GF-D8 (cell line): ENCODE results near the gene C8A.

Experiments
- DNase-seq: peaks from one replicate; lab custom pipeline; 2025; lab: John Stamatoyannopoulos, UW

C8A gene

GRCh38 chr1:56927171-56927570 lies 72.6 kb downstream of the C8A start:
- DNase-seq = no peak

GRCh38 chr1:56927986-56928385 lies 73.4 kb downstream of the C8A start:
- DNase-seq = no peak

DNA sequence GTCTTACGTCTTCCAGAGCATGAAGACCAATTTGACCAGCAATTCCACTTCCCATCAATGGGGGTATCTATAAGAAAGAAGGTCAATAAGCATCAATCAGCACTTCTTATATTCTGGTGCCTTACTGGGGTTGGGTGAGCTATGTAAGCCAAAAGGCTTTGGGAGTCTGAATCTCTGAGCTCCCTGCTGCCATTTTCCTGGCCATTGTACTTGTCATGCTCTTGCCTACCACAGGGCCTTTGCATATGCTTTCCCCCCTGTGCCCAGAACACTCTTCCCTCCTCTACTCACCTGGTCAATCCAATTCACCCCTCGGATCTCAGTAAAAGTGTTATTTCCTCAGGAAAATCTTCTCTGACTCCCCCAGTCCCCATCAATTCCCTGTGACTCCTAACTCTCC lies 74.9 kb downstream of the C8A start:
- no peak for DNase-seq

DNA sequence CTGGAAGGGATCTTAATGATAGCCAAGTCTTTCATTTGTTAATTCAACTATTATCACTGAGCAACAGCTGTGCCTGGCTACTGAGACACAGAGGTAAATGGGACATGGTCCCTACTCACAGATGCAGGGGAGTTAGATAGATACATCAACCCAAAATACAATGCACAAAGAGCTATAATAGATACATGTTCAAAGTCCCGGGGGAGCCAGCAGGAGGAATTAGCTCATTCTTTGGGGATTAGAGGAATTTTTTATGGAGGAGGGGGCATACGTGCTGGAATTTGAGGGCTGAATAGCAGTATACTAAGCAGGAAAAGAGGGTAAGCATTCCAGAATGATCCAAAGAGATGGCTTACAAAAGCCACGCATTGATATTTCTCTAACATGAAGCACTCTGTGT lies 76.6 kb downstream of the C8A start:
- no peak for DNase-seq

- DNase-seq = no peak
Observed at GRCh38 chr1:56931686-56932085, 77.1 kb downstream of the C8A start.

GRCh38 chr1:56933161-56933560 lies 78.6 kb downstream of the C8A start:
- no peak for DNase-seq

GRCh38 chr1:56933606-56934005 lies 79.0 kb downstream of the C8A start:
- no peak for DNase-seq

DNA sequence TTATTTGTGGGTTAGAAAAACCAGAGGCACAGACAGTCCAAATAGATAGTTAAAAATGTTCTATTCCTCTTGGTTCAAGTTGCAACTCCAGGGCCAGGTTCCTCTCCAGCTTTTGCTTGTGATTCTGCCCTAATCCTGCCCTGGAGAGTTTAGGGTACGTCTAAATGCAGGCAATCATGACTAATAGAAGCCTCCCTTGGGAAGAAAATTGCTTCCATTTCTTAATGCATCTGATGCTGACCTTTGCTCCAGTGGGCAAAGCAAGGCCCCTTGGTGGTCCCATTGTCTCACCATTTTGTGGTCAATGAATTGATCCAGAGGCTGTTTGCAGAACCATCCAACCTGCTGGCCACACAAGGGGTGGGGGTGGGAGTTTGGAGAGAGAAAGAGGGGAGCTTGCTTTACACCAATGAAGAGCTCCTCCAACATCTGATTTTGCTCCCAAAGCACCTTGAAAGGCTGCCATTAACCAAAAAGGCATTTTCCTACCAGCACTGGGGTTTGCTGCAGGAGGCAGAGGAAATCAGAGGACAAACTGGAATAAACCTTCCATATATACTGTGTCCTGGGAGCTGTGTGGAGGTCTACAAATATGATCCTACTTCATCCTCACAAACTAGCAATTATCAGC lies 79.9 kb downstream of the C8A start:
- no peak for DNase-seq

GRCh38 chr1:56938646-56939045 lies 84.0 kb downstream of the C8A start:
- no peak for DNase-seq

- no peak for DNase-seq
Observed at GRCh38 chr1:56939209-56939608, 84.6 kb downstream of the C8A start.

- no peak for DNase-seq
Observed at GRCh38 chr1:56940039-56940438, 85.4 kb downstream of the C8A start.

GRCh38 chr1:56948403-56949023 lies 93.9 kb downstream of the C8A start:
- DNase-seq = no peak

- no peak for DNase-seq
Observed at GRCh38 chr1:56952501-56952900, 97.9 kb downstream of the C8A start.

DNA sequence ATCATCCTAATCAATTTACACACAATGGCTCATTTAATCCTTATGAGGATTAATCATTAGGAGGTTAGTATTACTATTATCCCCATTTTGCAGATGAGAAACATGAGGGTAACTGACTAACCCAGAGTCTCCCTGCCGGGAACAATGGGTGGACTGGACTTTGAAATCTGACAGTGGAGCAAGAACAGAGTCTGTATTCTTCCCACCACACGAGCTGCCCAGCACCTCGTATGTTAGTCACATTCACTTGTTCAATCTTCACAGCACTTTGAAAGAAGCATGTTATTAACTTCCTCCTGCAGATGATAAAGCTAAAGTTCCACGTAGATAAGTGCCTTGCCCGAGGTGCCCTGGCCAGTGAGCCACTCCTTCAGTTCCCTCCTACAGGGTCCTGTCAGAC lies 98.8 kb downstream of the C8A start:
- DNase-seq = no peak

- no peak for DNase-seq
Observed at GRCh38 chr1:56954664-56955063, 100.1 kb downstream of the C8A start.

DNA sequence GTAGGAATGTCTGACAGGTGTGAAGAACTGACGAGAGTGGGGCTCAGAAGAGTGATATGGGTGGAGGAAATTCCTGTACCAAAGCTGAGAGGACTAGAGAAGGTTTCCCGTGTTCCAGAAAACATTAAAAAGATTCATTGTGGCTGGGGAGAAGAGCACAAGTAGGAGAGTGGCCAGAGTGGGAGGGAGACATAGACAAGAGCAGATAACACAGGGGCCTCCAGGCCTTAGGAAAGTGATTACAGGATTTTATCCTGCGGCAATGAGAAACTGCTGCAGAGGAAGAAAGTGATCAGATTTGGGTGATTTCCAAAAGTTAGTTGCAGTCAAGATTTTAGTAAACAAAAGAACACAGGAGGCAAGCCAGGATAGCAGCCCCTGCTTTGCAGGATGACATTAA lies 103.3 kb downstream of the C8A start:
- no peak for DNase-seq

- no peak for DNase-seq
Observed at GRCh38 chr1:56958526-56958925, 103.9 kb downstream of the C8A start.

- DNase-seq = no peak
Observed at GRCh38 chr1:56961426-56961825, 106.8 kb downstream of the C8A start.

DNA sequence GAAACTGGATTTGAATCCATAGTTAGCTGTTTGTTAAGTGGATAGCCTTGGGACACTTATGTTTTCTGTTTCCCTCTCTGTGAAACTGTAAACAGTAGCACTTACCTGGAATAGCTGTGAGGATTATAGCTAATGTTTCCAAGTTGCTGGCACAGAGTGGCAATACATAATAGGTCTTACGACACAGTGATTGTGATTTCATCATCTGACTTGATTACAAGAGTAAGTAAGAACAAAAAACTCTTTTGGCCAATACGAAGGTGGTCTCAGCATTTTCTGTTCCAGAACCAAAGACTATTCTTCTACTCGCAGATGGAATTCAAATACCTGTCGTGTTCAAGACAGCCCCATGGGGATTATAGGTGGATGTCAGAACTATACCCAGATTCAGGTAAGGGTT lies 109.1 kb downstream of the C8A start:
- DNase-seq = no peak

- no peak for DNase-seq
Observed at GRCh38 chr1:56964349-56965017, 109.9 kb downstream of the C8A start.

- no peak for DNase-seq
Observed at GRCh38 chr1:56965191-56965590, 110.6 kb downstream of the C8A start.

DNA sequence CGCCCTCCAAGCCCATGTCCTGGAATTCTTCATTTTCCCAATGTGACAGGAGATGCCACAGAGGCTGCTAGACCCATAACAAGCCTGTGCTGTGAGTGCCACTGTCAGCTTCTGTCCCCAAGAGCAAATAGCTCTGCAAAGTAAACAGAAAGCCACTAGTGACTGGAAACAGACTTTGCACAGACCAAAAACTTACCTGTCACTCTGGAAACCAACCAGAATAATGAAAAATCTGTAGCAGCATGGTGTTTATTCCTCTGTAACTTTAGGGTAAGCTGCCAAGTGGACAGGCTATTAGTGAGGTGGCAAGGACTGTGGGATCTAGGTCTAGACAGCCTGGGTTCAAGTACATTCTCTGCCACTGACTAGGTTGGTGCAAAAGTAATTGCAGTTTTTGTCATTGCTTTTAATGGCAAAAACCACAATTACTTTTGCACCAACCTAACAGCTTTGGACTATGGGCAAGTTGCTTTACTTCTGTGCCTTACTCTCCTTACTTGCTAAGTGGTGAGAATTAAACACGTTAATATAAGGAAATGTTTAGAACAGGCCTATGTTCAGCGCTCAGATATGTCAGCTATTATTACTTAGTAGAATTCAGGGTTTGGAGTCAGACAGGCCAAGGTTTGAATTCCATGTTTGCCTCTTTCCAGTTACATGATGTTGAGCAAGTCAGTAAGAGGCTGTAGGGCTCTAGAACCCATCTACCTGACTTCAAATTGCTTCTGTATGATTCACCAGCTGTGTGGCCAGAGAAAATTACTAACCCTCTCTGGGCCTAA lies 111.5 kb downstream of the C8A start, which contains the start of gene C8B:
Gene C8B, minus strand, starts transcription at position 100 of the 782 bp plus-strand sequence. Its CDS starts 67 bp downstream, at position 33.
- DNase-seq = no peak

DNA sequence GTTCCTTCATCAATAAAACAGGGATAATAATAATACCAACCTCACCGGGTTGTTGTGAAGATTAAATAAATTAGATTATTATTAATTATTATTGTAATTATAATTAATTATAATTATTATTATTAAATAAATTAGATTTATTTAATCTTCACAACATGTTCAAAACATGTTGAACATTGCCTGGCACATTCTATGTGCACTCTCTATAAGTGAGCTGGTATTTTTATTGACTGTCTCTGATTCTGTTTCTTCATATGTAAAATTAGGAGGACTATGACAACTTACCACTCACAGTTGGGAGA lies 112.1 kb downstream of the C8A start:
- DNase-seq = no peak
